HepG2 (cell line): ENCODE results near the gene FAF1. TPM values are rescaled to one million over a fixed set of nuclear protein-coding genes. Genes with fewer than 3 reads are reported as not detected.

Experiments used
- ATAC-seq: fragments of 200-7000 bp; cut with Tn5 transposase; 3 replicates; pipeline ENCODE4 v1.9.1; 2020; ENCODE audit warnings: mild to moderate bottlenecking, moderate library complexity
- BruUV-seq: library from RNA; stranded (reverse); fragments of 400-500 nt; replicated peaks from 2 replicates; lab custom pipeline; 2021; lab: Mats Ljungman, UMichigan
- CTCF ChIA-PET: fragments of 300-600 bp; formaldehyde crosslinking; extraction: SDS; loops from one replicate; lab custom pipeline; 2021; ENCODE audit warnings: low total read pairs, inconsistent platforms, low intra/inter-chr PET ratio; lab: Yijun Ruan, JAX
- POLR2A ChIA-PET: fragments of 350-600 bp; sonication (Branson Sonifier 250); formaldehyde crosslinking; loops from one replicate; lab custom pipeline; 2020; ENCODE audit warnings: antibody characterized with exemption, inconsistent platforms; lab: Yijun Ruan, JAX
- DNase-seq: peaks from one replicate; pipeline ENCODE4 v3.0.0-alpha.2; 2015; ENCODE audit warnings: low spot score
- FAIRE-seq: peaks from 3 replicates; lab custom pipeline; 2011; peaks lifted over from hg19 to GRCh38; lab: Jason Lieb, UNC
- H2AFZ ChIP-seq: one replicate; pipeline ENCODE4 v1.6.1; 2011; ENCODE audit warnings: low read length, inconsistent platforms
- H3K27ac ChIP-seq: fragments of 300-600 bp; 3 replicates; pipeline ENCODE4 v1.8.0; 2011; ENCODE audit warnings: mixed run types, mild to moderate bottlenecking, mixed read lengths, low read length, inconsistent platforms; ENCODE audit not compliant: insufficient read depth; ENCODE audit errors: extremely low read length
- H3K27me3 ChIP-seq, 2 experiments: fragments of 200-600 bp in 1 of 2; 2 replicates in 1 of 2; 3 replicates in 1 of 2; pipeline versions ENCODE4 v1.6.0 to v1.8.0; 2011; ENCODE audit warnings: low read length in 2 of 2, mild to moderate bottlenecking in 2 of 2, moderate library complexity in 2 of 2, inconsistent platforms in 1 of 2; ENCODE audit not compliant: insufficient read depth in 2 of 2, control insufficient read depth in 1 of 2
- H3K36me3 ChIP-seq, 2 experiments: fragments of 200-600 bp in 1 of 2; replicated peaks in 1 of 2; 2 replicates in 1 of 2; 3 replicates in 1 of 2; pipeline versions ENCODE4 v1.5.1 to v1.8.0; 2011; ENCODE audit warnings: low read length in 2 of 2, inconsistent platforms in 1 of 2; ENCODE audit not compliant: insufficient read depth in 2 of 2, control insufficient read depth in 1 of 2
- H3K4me1 ChIP-seq: 2 replicates; pipeline ENCODE4 v1.5.1; 2012; ENCODE audit warnings: low read length, inconsistent platforms; ENCODE audit not compliant: insufficient read depth
- H3K4me2 ChIP-seq: 2 replicates; pipeline ENCODE4 v1.6.0; 2011; ENCODE audit warnings: low read depth, low read length, inconsistent platforms
- H3K4me3 ChIP-seq, 3 experiments: fragments of 200-600 bp in 1 of 3; sonication (generic), shearing (Covaris generic) in 1 of 3; replicated peaks in 1 of 3; 2 replicates each; pipeline ENCODE4 v1.5.1; 2011 to 2016; ENCODE audit warnings: low read length in 3 of 3, inconsistent platforms in 2 of 3, low read depth in 2 of 3, mild to moderate bottlenecking in 2 of 3, control low read depth in 1 of 3, mixed read lengths in 1 of 3; ENCODE audit not compliant: insufficient read depth in 1 of 3
- H3K79me2 ChIP-seq: one replicate; pipeline ENCODE4 v1.6.1; 2011; ENCODE audit warnings: low read length, inconsistent platforms; ENCODE audit not compliant: insufficient read depth
- H3K9ac ChIP-seq: 2 replicates; pipeline ENCODE4 v1.6.0; 2011; ENCODE audit warnings: mild to moderate bottlenecking, low read depth, low read length, inconsistent platforms; ENCODE audit not compliant: insufficient read depth
- H3K9me3 ChIP-seq: 2 replicates; pipeline ENCODE4 v1.5.1; 2012; ENCODE audit warnings: mild to moderate bottlenecking, low read length
- H4K20me1 ChIP-seq: 2 replicates; pipeline ENCODE4 v1.6.0; 2011; ENCODE audit warnings: inconsistent platforms, mild to moderate bottlenecking, low read length, moderate library complexity; ENCODE audit not compliant: insufficient read depth
- HOXA9 ChIP-seq: sonication (generic); formaldehyde crosslinking; IDR thresholded peaks from 2 replicates; pipeline ENCODE4 v1.8.1; 2022; ENCODE audit warnings: missing genetic modification reagents, mild to moderate bottlenecking, moderate library complexity, borderline replicate concordance
- ZNF354B ChIP-seq: sonication (generic); formaldehyde crosslinking; IDR thresholded peaks from 2 replicates; pipeline ENCODE4 v1.8.0; 2022; ENCODE audit warnings: mild to moderate bottlenecking, missing genetic modification reagents
- ZNF615 ChIP-seq: sonication (generic); formaldehyde crosslinking; IDR thresholded peaks from 2 replicates; pipeline ENCODE4 v1.5.0; 2020; ENCODE audit warnings: mild to moderate bottlenecking, missing genetic modification reagents, borderline replicate concordance
- WGBS: methylation state at CpG from one replicate; pipeline ENCODE4 v1.1.6; 2017; ENCODE audit warnings: low lambda C conversion rate; 5-methylcytosine and 5-hydroxymethylcytosine counted together
- in situ Hi-C: cut with HindIII; loops from 2 replicates; pipeline ENCODE4 v1.10.0; 2017; ENCODE audit warnings: low pct_unique_long_range_greater_than_20kb; ENCODE audit not compliant: extremely low pct_ligation_motif_present
- intact Hi-C: fragments of 100-400 bp; cut with micrococcal nuclease; formaldehyde crosslinking; loops from one replicate; pipeline ENCODE4 v1.10.0; 2022; ENCODE audit not compliant: unreplicated experiment
- polyA plus RNA-seq, 8 experiments: library from polyadenylated mRNA; depleted of rRNA in 3 of 8; stranded (reverse) in 7 of 8; unstranded in 1 of 8; fragments of >200 nt; fragmentation: Illumina TruSeq in 4 of 8; extraction: Trizol in 4 of 8; gene quantifications; 2 replicates each; pipeline versions ENCODE4 v1.2.1 to v1.2.3, GENCODE V29; 2011 to 2016; ENCODE audit warnings: low read depth in 4 of 8, missing spikeins in 1 of 8, mixed read lengths in 1 of 8; ENCODE audit not compliant: insufficient read depth in 1 of 8
- total RNA-seq, 5 experiments: library from RNA; depleted of rRNA; stranded (reverse); fragments of >200 nt; fragmentation: Illumina TruSeq; extraction: Trizol; gene quantifications; 2 replicates each; pipeline ENCODE4 v1.2.3, GENCODE V29; 2016; ENCODE audit warnings: low read depth in 1 of 5
- TF ChIP-seq, protein P1 (sequence below): sonication (generic); formaldehyde crosslinking; IDR thresholded peaks from 2 replicates; pipeline ENCODE4 v1.4.0; 2020; ENCODE audit warnings: missing genetic modification reagents, borderline replicate concordance
- TF ChIP-seq, protein P2 (sequence below): sonication (generic); formaldehyde crosslinking; IDR thresholded peaks from 2 replicates; pipeline ENCODE4 v1.4.0; 2020; ENCODE audit warnings: mild to moderate bottlenecking, low read depth, missing genetic modification reagents
- TF ChIP-seq, protein P3 (sequence below): sonication (generic); formaldehyde crosslinking; IDR thresholded peaks from 2 replicates; pipeline ENCODE4 v1.9.0; 2021; ENCODE audit warnings: missing genetic modification reagents, mild to moderate bottlenecking, borderline replicate concordance

FAF1 gene
- total and polyA plus RNA-seq, 2 of the 13 experiments (the other 11 are each of a cell fraction or from before 2014, with no cell fraction given) = 19.4 to 63.3 TPM

DNA sequence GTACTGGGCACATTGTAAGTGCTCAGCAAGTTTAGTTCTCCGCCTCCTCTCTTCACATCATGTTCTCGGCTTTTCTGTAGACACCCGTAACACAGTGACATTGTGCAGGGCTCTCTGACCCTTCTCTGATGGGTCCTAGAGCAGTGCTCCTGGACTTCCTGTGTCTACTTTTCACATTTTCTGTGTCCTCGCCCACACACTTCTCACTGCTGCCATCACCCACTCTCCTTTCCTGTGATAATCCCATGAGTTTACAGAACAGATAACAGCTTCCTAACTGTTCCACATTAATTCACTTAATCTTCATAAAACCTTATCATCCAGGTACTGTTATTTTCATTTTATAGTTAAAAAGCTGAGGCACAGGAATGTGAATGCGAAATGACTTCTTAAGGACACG lies 523.6 kb downstream of the FAF1 start:
- Histone ChIP-seq H3K27me3 (peaks cover 0 to 8% of the 10 kb centered on the region in 2 experiments; a peak in 2 of 5 replicates), H3K4me2 (no peak overlapping the region), H3K9me3 (no peaks in the 10 kb centered on the region), H3K36me3 (peaks cover 5 to 16% of the 10 kb centered on the region in 2 experiments; a peak in 2 of 5 replicates), H2AFZ (no peak overlapping the region), H3K9ac (no peak overlapping the region), H3K27ac (no peak overlapping the region), H3K4me3 (no peak overlapping the region), H4K20me1 (no peaks in the 10 kb centered on the region), H3K79me2 (no peaks in the 10 kb centered on the region), H3K4me1 (no peaks in the 10 kb centered on the region)
- BruUV-seq = no TSS peak
- ATAC-seq (no peak), FAIRE-seq (no peak), DNase-seq (no peak)
- in situ Hi-C loops = no loop called here
- intact Hi-C loops = no loop called here
- WGBS = 95% methylated on average over 6 of the region's 6 CpGs
- ChIA-PET CTCF (no interaction called here), POLR2A (no interaction called here)
- TF ChIP-seq HOXA9 (CRISPR knock-in tag) (no peak), ZNF354B (CRISPR knock-in tag) (no peak), ZNF615 (no peak)
- TF ChIP-seq, protein P1, sequence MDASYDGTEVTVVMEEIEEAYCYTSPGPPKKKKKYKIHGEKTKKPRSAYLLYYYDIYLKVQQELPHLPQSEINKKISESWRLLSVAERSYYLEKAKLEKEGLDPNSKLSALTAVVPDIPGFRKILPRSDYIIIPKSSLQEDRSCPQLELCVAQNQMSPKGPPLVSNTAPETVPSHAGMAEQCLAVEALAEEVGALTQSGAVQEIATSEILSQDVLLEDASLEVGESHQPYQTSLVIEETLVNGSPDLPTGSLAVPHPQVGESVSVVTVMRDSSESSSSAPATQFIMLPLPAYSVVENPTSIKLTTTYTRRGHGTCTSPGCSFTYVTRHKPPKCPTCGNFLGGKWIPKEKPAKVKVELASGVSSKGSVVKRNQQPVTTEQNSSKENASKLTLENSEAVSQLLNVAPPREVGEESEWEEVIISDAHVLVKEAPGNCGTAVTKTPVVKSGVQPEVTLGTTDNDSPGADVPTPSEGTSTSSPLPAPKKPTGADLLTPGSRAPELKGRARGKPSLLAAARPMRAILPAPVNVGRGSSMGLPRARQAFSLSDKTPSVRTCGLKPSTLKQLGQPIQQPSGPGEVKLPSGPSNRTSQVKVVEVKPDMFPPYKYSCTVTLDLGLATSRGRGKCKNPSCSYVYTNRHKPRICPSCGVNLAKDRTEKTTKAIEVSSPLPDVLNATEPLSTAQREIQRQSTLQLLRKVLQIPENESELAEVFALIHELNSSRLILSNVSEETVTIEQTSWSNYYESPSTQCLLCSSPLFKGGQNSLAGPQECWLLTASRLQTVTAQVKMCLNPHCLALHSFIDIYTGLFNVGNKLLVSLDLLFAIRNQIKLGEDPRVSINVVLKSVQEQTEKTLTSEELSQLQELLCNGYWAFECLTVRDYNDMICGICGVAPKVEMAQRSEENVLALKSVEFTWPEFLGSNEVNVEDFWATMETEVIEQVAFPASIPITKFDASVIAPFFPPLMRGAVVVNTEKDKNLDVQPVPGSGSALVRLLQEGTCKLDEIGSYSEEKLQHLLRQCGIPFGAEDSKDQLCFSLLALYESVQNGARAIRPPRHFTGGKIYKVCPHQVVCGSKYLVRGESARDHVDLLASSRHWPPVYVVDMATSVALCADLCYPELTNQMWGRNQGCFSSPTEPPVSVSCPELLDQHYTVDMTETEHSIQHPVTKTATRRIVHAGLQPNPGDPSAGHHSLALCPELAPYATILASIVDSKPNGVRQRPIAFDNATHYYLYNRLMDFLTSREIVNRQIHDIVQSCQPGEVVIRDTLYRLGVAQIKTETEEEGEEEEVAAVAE (CRISPR knock-in tag) = no peak
- TF ChIP-seq, protein P2, sequence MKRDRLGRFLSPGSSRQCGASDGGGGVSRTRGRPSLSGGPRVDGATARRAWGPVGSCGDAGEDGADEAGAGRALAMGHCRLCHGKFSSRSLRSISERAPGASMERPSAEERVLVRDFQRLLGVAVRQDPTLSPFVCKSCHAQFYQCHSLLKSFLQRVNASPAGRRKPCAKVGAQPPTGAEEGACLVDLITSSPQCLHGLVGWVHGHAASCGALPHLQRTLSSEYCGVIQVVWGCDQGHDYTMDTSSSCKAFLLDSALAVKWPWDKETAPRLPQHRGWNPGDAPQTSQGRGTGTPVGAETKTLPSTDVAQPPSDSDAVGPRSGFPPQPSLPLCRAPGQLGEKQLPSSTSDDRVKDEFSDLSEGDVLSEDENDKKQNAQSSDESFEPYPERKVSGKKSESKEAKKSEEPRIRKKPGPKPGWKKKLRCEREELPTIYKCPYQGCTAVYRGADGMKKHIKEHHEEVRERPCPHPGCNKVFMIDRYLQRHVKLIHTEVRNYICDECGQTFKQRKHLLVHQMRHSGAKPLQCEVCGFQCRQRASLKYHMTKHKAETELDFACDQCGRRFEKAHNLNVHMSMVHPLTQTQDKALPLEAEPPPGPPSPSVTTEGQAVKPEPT (CRISPR knock-in tag) = no peak
- TF ChIP-seq, protein P3, sequence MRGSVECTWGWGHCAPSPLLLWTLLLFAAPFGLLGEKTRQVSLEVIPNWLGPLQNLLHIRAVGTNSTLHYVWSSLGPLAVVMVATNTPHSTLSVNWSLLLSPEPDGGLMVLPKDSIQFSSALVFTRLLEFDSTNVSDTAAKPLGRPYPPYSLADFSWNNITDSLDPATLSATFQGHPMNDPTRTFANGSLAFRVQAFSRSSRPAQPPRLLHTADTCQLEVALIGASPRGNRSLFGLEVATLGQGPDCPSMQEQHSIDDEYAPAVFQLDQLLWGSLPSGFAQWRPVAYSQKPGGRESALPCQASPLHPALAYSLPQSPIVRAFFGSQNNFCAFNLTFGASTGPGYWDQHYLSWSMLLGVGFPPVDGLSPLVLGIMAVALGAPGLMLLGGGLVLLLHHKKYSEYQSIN (CRISPR knock-in tag) = no peak
